ENCODE results near the gene ARHGAP18.

ARHGAP18 gene

DNA sequence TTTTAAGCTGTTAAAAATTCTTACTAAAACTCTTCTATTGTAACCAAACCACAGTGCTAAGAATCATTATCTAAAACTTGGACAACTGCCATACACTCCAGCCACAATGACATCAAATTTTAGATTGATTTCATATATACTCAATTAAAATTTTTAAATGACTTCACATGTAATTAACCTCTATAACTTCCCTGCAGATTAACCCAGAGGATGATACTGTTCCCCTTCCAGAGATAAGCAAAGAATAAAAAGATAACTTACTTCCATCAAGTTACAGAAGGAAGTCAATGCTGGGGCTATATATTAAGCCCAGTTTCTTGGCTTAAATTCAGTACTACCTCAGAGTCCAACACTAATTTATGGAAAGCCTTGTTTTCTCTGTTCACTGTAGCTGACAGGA is 71.3 kb downstream of the ARHGAP18 start:
- ATAC-seq: no peak

DNA sequence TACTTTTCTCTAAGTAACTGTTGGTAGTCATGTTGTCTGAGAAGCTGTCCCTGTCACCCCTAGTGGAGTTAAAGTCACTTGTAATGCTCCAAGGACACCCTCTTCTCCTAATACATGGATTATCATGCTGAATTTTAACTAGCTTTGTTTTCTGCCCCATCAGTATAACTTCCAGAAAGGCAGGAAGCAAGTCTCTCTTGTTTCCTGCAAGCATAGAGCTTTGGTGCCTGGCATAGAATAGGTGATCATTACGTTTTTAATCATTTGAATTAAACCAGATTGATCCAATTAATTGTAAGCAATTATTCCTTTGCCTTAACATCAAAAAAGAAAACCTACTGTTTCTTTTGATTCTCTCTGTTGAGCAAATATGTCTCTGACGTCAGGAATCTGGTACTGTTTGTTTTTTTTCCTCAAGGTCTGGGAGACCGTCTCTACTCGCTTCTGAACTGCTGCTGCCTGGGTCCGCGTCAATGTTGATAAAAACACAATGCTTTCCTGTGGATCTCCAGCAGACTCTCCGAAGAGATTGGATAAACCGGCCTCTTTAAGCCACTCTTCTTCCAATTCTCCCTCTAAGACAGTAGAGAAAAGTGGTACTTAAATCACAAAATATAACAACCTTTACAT is 71.8 kb downstream of the ARHGAP18 start:
- ATAC-seq: no peak

DNA sequence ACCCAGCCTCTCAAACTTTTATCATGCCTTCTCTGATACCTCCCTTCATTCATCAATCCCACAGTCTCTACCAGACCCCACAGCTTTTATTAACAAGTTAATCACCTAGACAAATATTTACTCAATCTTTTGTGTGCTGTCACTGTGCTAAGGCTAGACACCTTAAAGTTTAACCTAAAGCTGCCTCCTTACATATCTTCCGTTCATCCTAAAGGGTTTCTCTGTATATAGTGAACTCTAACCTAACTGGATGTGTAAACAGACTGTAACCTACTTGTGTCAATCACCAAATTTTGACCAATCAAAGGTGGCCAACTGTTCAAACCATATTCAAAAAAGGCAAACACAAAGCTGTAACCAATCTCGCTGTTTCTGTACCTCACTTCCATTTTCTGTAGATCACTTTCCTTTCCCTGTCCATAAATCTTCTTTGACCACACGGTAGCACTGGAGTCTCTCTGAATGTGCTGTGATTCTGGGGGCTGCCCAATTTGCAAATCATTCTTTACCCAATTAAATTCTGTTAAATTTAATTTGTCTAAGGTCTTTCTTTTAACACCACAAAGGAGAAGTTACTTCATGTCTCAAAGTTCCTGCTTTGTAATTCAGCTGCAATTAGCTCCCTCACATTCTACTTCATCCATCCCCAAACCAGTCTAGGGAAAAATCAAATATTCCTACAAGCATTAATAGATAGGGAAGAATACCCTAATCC is 72.5 kb downstream of the ARHGAP18 start:
- no peak for ATAC-seq

DNA sequence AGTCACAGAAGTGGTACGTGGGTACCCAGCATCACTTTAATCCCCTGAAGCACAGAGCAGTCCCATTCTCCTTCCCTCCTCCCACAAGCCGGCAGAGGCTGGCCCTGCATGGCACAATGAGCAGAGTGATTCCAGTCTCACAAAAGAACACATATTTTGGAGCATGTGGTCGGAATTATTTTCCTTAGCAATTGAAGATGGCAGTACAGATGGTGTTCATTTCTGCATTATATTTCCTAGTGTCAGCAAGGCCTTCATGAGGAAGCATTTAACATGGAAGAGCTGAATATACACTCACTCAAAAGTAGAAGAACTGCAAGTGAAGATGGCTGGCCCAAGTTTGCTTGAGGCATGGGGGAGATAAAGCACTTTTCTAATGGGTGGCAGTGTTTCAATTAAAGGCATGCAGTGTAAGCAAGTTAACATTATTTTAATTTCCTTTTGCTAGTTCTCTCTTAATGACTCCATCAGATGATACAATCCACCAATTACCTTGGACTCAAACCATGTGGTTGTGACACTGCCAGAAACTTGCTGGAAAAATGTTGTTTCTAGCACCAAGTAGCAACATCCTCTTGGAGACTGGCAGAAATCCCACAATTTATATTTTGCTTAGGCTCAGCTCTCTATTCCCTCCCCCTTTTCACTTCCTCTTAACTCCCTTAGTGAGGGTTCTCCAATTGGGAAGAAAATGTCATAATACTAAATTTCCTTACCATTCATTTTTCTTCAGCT is 74.4 kb downstream of the ARHGAP18 start:
- no peak for ATAC-seq

DNA sequence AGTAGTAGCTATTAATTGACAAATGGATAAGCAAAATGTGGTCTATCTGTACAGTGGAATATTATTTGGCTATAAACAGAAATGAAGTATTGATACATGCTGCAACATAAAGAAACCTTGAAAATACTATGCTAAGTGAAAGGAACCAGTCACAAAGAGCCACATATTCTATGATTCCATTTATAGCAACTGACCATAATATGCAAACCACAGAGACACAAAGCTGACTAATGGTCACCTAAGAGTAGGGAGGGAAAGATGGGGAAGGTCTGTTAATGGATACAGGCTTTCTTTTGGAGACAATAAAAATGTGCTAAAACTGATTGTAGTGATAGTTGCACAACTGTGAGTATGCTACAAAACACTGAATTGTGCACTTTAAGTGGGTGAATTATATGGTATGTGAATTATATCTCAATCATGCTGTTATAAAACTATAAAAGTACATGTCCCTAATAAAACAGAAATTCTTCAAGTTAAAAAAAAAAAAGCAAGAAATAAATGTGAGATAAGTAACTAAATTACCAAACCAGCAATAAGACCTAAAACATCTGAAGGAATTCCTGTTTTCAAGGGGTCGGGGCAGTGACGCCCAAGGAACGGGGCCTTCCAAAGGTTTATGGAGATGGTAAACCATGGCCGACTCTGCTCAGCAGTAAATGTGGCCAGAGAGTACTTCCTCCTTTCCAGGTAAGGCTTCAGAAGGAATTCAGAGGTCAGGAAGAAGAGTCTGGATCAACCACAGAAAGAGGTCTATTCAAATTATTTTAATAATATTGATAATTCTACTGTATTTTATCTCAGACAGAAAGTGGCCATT is 75.4 kb downstream of the ARHGAP18 start:
- no peak for ATAC-seq

DNA sequence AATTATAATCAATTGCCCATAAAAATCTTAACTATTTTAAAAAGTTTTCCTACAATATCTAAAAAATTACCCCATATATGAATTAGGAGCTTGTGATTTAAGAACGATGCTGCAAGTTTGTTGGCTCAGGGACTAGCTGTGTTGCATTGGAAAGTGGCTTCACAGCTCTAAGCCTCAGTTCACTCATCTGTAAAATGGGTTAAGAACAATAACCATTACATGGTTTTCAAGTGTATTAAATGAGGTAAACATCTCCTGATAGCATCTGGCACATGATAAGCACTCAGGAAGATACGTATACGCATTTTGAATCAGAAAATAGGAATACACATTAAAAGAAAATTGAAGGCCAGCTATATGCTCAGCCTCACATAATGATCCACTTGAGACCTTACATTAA is 76.4 kb downstream of the ARHGAP18 start:
- no peak for ATAC-seq

DNA sequence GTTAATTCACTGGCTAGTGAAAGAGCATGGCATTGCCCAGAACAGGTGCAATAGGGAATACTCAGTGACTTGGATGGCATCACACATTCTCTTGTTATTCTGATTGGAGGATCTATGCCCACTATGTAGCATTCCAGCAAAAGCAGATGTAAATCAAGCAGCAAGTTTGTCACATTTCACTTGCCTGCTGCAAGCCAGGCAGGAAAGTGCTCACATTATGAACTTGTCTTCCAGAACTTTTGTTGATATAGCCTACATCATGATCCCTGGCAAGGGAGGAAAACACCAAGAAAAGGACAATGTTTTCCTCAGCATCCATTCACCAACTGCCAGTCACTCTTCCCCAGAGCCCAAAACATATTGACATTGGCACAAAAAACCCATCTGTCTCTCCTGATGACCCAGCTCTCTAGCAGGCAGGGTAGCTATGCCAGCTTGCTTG is 77.8 kb downstream of the ARHGAP18 start:
- no peak for ATAC-seq

DNA sequence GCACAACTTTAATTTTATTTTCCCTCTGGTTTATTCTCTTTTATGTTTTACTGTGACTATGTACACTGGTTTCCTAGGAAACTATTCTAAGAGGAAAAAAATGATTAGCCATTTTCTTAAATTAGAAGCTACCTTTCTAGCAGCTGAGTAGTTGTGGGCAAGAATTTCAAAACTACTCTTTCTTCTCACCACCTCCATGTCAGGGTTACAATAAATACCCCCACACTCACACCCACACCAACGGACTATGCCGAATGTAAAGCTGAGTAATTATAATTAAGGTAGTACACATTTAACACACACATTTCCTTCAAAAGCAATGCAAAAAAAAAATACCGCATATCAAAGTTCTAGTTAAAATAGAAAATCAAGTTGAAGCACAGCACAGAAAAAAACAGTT is 78.9 kb downstream of the ARHGAP18 start:
- ATAC-seq: peak in 1 of 2 donors; percentile 79

DNA sequence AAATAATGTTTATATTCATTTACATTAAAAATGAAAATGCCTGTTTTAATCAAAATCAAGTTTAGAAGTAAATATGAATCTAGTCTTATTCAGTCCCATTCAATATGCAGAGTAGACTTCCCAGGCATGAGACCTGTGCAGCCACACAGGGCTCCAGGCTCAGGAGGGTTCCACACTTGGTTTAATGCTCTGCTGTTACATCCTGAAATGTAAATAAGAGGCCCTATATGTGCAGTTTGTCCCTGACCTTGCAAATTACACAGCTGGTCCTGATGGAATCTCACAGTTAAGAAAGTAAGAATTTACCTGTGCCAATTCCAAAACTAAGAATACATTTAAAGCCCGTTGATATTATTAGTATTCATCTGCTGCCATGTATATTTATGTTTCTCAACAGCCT is 79.4 kb downstream of the ARHGAP18 start:
- ATAC-seq: no peak

DNA sequence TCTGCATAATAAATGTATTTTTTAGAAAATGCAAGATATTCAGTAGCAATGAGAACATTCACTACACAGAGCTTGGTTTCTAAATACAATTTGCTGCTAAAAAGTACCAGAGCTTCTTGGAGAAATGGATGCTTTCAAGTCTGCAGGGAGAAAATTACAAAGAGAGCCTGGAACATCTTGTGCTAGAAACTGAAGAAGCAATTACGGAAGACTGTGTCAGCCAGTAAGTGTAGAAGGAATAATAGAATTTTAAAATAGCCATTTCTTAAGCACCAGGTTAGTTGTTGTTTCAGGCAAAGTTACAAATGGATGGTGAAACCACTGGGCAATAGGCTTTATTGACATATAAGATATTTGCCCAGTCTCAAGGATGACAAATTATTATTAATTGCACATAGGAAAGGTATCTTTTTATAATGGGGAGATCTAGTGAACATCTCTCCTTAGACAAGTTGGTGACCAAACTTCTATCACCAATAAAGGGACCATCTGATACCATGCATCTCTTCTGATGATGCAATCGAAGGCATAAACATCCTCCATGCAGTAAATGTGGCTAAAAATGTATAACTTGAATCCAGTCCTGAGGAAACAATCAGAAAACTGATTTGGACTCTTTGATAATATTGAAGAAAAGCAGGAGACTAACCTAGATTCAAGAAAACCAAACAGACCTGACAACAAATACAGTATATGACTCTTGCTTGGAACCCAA is 81.7 kb downstream of the ARHGAP18 start:
- ATAC-seq: no peak

DNA sequence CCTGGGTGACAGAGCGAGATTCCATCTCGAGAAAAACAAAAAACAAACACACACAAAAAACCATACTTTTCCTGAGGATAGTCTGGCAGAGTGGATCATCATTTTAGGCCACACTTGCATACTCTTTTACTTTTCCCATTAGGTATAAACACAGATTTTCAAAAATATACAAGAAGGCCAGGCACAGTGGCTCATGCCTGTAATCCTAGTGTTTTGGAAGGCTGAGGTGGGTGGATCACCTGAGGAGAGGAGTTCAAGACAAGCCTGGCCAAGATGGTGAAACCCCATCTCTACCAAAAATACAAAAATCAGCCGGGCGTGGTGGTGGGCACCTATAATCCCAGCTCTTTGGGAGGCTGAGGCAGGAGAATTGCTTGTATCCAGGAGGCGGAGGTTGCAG is 85.5 kb downstream of the ARHGAP18 start:
- no peak for ATAC-seq

DNA sequence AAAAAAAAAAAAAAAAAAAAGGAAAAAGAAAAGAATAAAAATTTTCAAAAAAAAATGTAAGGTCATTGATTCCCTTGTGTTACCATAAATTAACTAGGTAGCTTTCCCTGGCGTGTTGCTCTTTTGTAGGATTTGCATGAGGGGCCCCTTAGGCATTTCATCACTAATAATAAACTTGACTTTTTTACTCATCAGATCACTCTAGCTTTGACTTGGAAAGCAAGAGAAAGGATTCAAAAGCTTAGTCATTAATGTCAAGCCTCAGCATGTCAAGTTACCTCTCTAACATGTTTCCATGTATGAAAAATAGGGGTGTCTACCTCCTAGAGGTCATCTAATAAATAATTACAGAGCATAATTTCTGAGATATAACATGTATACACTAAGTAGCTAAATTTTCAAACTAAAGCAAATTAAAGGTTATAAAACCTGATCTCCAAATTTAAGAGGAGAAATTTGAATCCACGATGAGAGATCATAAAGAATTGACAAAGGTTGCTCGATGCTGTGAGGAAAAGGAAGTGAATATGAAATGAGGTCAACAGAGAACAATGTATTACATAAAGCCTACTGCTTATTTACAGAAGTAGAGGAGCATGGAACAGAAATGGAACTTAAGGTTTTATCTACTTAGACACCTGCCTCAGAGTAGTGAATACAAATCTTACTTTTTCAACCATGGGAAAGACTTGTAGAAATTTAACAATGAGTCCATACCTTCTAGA is 86.8 kb downstream of the ARHGAP18 start:
- ATAC-seq: no peak

DNA sequence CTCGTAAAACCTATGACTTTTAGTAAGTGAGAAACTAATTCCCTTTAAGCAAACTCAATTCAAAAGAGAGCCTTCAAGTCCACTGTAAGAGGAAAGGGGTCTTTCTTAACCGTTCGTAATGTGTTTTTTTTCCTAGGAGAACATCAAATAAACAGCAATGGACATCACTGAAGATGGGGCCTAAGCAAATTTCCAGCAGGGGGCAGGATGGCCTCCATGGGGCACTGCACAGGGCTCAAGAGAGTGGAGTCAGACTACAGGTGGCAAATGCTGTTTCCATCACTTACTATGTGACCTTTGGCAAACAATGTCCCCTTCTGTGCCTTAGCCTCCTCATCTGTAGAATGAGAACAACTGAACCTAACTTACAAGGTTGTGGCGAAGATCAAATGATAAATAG is 88.7 kb downstream of the ARHGAP18 start:
- ATAC-seq: peak; percentile 51 to 64

DNA sequence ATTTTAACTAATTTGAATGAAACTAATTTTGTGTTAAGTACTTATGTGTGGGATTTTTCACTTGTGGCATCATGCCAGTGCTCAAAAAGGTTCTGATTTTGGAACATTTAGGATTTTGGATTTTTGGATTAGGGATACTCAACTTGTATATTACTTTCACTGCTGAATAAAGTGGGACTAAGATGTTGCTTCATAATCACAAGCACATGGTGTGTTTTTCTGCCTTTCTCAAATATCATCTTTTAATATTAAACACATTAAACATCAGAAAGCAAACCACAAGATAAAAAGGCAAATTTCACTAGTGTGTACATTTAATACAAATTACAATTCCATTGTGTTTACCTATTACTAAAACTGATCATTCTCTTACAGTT is 89.8 kb downstream of the ARHGAP18 start:
- no peak for ATAC-seq

DNA sequence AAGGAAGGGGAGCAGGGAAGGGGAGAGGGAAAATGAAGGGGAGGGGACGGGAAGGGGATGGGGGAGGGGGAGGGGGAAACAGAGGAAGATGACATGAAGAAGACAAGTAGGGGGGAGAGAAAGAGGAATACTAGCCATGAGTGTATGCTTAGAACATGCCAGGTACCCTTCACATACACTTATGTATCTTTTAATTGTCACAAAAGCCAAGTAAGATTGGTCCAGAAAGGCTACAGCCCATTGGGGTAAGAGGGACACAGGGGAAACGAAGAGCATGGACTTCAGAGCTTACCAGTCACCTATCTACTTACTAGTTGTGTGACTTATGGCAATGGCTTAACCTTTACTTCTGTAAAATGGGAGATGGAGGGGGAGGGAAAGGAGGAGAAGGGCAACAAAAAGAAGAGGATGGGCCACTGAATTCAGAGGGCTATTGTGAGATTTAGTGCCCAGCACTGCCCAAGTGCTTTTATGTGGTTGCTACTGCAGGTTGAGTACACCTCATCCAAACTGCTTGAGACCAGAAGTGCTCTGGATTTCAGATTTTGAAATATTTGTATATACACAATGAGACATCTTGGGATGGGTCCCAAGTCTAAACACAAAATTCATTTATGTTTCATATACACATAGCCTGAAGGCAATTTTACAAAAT is 90.3 kb downstream of the ARHGAP18 start:
- no peak for ATAC-seq

DNA sequence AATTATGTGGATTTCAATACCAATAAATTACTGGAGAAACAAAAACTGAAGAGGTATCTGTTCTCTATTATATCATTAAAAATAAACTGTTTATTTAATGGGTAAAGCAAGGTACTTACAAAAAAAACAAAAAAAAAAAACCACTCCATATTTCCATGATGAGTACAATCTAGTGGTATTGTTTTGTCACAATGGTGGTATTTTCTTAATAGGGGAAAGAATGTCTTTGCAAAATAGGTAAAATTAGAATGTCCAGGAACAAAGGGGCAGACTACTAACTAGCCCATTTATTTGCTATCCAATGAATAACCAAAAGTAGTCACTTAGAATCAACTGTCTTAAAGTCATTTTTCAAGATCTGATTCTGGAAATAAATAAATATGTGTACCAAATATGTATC is 92.0 kb downstream of the ARHGAP18 start:
- ATAC-seq: no peak

DNA sequence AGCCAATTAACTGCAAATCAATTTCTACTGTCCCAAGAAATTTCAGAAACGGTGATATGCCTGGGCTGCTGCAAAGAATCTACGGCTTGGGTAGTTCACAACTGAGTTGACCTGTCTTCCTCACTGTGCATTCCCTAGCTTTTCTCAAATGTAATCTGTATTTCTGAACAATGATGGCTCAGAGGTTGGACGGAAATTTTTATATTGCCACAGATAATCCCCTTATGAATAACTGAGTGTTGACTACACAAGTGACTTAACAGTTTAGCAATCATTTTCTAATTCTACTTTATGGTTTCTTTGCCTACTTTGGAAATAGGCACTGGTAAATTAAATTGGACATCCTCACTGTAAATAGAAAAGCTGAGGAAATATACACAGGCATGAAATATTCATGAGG is 94.5 kb downstream of the ARHGAP18 start:
- ATAC-seq: no peak

DNA sequence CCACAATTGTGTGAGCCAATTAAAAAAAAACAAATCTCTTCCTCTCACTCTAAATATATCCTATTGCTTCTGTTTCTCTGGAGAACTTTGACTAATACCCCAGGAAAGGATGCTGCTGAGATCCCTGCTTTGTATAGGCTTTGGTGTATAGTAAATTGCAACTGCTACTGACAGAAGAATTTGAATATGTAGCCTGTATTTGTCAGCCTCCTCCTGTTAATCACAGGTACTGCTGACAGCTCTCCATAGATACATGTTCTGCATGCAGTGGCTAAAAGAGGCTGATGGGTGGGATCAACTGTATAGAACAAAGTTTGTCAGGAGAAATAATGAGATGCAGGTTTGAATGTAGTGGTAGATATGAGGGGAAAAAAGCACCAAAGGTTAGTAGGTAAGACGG is 95.0 kb downstream of the ARHGAP18 start:
- ATAC-seq: no peak

DNA sequence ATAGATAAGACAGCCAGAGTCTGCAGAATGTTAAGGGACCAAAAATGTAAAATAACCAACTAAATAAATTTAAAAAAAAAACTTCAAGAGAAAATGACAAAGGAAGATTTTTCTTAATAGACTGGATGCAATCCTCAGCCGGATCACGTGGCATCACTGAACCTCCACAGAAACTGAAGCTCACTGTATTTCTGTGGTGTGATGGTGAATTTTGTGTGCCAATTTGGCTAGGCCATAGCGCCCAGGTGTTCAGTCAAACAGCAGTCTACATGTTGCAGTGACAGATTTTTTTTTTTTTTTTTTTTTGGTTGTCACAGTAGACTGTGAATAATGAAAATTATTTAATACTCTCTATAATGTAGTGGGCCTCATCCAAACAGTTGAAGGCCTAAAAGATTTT is 95.5 kb downstream of the ARHGAP18 start:
- ATAC-seq: no peak

DNA sequence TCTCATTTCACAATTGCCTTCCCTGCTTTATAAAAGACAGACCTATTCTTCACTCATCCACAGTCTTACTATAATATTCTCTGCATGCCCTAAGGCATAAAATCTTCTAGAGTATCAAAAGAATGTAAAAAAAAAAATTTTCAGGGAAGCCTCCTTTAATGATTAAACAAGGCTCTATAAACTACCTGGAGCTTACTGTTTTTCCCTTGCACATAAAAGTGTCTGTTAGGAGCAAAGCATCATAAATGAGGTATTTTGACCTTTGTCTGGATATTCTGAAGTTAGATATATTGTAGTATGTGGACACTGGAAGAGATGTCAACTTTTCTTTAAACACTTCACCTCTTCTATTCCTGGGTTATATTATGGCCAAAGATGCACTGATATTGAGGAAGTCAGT is 97.5 kb downstream of the ARHGAP18 start:
- no peak for ATAC-seq

DNA sequence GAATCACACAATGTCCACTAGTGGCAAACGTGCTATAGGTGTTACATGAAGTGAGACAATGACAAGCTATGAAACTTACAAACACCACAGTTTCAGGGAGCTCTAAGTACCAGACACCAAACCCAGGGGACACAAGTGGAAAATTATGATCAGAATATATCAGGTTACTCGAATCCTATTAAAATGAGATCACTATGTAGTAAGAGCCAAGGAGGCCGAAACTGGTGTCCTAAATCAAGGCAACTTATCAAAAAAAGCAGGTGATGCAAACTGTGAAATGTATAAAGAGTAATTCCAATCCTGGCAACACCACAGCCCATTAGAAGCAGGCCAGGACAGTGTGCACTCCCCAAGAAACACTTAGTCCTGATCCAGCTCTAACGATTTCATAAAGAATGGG is 100.3 kb downstream of the ARHGAP18 start:
- ATAC-seq: no peak
